NOMO-1 treated with DMSO at 0.1 percent for 48 hours (cell line): ENCODE data around the gene BBC3.

Source experiments
- DNase-seq: peaks from one replicate; lab custom pipeline; 2025; ENCODE audit not compliant: unreplicated experiment; lab: John Stamatoyannopoulos, UW

Gene BBC3

DNA sequence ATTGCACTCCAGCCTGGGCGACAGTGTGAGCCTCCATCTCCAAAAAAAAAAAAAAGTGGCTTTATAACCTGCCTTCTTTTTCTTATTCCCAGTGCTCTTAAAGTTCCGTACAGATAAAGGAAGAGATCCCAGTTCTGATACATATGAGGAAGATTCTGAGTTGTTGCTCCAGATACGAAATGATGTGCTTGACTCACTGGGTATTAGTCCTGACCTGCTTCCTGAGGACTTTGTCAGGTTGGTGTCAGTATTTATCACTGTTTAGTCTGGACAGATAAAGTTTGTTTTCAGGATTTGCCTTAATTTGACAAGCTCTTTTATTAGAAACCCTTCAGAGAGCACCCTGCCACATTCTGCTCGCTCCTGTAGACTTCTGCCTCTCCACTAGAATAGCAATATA lies 33.9 kb downstream of the BBC3 start:
- no peak for DNase-seq

GRCh38 chr19:47195434-47195833 lies 35.6 kb downstream of the BBC3 start:
- no peak for DNase-seq

- no peak for DNase-seq
Measured at GRCh38 chr19:47190167-47190727, 40.8 kb downstream of the BBC3 start.

DNA sequence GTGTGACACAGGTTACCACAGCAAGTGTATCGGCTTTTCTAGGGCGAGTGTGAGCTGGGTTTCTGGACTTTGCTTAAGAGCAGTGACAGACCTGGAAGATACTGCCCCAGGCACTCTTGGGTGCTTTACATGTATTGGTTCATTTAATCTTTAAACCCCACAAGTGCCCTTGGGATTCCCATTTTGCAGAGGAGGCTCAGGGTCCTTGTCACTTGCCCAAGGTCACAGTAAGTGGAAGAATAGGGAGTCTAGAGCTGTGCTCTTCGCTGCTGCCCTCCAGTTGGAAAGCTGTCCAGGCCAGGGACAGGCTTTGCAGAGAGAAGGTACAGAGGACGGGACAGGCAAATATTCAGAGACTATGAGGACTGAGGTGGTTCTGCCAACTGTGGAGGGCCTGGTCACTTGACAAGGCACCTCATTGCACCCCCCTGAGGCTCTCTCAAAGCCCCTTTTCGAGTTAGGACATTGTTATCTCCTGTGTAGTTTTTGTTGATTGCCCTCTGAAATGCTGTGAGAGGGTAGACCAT lies 42.4 kb downstream of the BBC3 start:
- no peak for DNase-seq

DNA sequence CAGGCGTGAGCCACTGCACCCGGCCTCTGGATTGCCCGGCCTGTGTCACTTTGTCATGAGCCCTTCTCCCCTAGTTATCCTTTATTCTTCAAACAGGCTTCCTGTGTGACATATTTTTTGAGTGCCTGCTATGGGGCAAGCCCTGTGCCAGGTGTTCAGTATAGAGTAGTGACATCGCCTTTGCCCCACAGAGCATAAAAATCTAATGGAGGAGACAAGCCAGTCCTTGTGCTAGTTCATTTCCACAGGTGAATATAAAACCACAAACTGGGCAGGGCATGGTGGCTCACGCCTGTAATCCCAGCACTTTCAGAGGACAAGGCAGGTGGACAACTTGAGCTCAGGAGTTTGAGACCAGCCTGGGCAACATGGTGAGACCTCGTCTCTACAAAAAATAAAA lies 43.2 kb downstream of the BBC3 start:
- DNase-seq, result no peak

- DNase-seq, result no peak
Measured at GRCh38 chr19:47187335-47187655, 43.7 kb downstream of the BBC3 start.

GRCh38 chr19:47186446-47187334 lies 44.3 kb downstream of the BBC3 start:
- DNase-seq, result no peak

DNA sequence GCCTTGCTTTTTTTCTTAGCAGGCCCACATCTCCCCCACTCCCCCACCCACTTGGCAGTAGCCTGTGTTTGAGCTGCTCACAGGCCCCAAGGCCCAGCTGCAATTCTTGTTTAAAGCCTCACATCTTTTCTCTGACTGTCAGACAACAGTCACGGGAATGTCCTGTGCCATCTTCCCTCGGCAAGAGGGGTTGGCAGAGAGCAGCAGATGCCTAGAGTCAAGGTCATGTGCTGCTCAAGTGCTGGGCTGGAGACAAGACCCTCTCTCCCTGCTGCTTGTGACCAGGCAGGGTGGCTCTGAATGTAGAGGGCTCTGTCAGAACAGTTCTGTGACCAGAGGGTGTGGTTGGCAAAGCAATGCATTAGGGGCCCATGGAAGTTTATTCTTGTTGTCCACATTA lies 47.4 kb downstream of the BBC3 start:
- DNase-seq, result no peak

- no peak for DNase-seq
Measured at GRCh38 chr19:47179653-47180310, 51.2 kb downstream of the BBC3 start.

DNA sequence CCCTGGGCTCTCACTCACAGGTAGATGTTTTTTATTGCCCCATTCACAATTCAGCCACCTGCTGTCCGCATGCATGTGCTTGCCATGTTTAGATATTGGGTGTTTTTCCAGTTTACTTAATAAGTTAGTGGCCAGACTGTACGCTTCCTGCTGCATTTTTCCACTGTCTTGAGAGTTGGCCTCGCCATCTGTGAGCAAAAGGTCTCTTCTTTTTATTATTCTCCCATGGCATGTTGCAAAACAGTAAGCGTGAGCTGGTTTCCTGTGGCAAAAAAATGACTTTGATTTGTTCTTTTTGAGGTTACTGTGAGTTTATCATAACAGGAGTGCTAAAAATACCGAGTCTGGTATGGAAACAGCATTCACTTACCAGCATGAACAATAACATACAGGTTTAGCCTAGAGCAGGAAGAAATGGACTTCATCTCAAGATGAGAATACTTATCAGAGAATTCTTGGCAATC lies 54.3 kb downstream of the BBC3 start:
- peak; percentile 82 for DNase-seq

- no peak for DNase-seq
Measured at GRCh38 chr19:47176071-47176626, 54.9 kb downstream of the BBC3 start.

DNA sequence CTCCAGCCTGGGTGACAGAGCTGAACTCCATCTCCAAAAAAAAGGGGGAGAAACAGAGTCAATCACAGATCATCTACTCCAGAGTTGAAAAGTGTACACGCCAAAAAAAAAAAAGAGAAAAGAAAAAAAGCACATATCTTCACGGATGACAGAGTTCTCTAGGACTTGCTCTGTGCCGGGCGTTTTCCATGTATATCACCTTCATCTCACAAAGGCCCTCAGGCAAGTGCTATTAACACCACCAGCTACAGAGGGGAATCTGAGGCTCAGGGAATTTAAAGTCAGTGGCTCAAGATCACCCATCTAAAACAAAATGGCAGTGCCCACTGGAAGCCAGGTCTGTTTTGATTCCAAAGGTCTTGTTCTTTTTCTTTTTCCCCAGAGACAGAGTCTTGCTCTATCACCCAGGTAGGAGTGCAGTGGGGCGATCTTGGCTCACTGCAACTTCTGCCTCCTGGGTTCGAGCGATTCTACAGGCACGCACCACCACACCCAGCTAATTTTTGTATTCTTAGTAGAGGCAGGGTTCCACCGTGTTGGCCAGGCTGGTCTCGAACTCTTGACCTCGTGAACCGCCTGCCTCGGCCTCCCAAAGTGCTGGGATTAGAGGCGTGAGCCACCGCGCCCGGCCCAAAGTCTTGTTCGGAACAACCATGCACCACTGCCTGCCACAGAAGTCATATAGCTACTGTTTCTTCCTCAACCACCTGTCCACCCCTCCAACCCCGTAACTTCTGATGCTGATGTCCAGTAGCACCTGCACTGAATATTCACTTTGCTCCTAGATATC lies 58.1 kb downstream of the BBC3 start:
- DNase-seq, result no peak
